Measurements from ENCODE around the gene EFCC1.

Gene EFCC1

DNA sequence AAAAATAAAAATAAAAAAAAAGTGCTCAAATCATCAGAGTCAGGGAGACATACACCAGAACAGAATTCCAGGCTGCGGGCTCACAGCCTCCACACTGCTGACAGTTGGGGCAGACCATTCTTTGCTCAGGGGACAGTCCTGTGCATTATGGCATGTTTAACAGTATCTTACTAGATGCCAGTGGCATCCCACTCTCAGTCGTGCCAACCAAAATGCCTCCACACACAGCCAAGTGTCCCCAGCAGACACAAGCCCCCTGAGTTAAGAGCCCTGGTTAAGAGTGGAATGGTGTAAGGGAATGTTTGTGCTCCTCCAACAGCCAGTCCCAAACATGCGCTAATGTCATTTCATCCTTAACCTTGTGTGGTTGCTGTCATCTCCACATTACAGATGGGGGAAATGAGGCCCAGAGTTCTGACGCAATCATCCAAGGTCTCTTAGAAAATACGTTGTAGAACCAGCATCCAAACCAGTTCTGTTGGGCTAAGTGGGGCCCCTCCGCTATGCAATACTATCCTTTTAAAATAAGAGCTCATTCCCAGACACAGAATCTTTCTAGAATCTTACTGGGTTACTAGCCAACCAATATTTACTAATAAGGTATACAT, 33.3 kb upstream of the EFCC1 start:
- no CpG with 5 or more reads among the region's 6 CpGs for WGBS (ENCODE audit: extremely low coverage, insufficient coverage, insufficient read length)
- no peaks in the 10 kb centered on the region for H3K79me1 ChIP-seq (ENCODE audit: low read length)
- no peak overlapping the region for H4K12ac ChIP-seq (ENCODE audit: low read depth, low read length)
- H3K27me3 ChIP-seq (ENCODE audit: insufficient read depth, low read length) = no peaks in the 10 kb centered on the region
- no peak overlapping the region for H2BK5ac ChIP-seq (ENCODE audit: low read depth, low read length, poor library complexity)
- no peak overlapping the region for H3K23ac ChIP-seq (ENCODE audit: low read length)
- no peak overlapping the region for H4K91ac ChIP-seq (ENCODE audit: low read depth, low read length)
- H2AK5ac ChIP-seq (ENCODE audit: low read length) = no peak overlapping the region
- no peak overlapping the region for H2BK12ac ChIP-seq (ENCODE audit: low read length)
- no peaks in the 10 kb centered on the region for H3K9me3 ChIP-seq (ENCODE audit: insufficient read depth, low read depth, low read length)
- H4K8ac ChIP-seq (ENCODE audit: low read depth, low read length) = no peak overlapping the region
- H2BK120ac ChIP-seq (ENCODE audit: insufficient read depth, low read length, poor library complexity) = no peak overlapping the region
- no peak overlapping the region for H3K9ac ChIP-seq (ENCODE audit: low read length)
- H3K79me2 ChIP-seq (ENCODE audit: control insufficient read depth, insufficient read depth, low read length, poor library complexity) = no peaks in the 10 kb centered on the region
- no peak overlapping the region for H3K14ac ChIP-seq (ENCODE audit: low read length)
- H3K4me2 ChIP-seq (ENCODE audit: low read length) = no peak overlapping the region
- no peak overlapping the region for H3K4me3 ChIP-seq (ENCODE audit: low read depth, low read length)
- no peak overlapping the region for H3K4ac ChIP-seq (ENCODE audit: low read depth, low read length)
- DNase-seq = no peak
- H3K27ac ChIP-seq (ENCODE audit: low read depth, low read length) = no peak overlapping the region
- no peak overlapping the region for H3K18ac ChIP-seq (ENCODE audit: low read length)
- peaks cover 2 to 7% of the 10 kb centered on the region in 2 experiments for H3K4me1 ChIP-seq (ENCODE audit: control insufficient read depth in 1 of 2, insufficient read depth in 2 of 2, low read length in 2 of 2)
- H3K36me3 ChIP-seq (ENCODE audit: control insufficient read depth in 1 of 2, insufficient read depth in 2 of 2, low read length in 2 of 2) = no peaks in the 10 kb centered on the region
- H2AFZ ChIP-seq (ENCODE audit: insufficient read depth, low read length, poor library complexity) = no peak overlapping the region

DNA sequence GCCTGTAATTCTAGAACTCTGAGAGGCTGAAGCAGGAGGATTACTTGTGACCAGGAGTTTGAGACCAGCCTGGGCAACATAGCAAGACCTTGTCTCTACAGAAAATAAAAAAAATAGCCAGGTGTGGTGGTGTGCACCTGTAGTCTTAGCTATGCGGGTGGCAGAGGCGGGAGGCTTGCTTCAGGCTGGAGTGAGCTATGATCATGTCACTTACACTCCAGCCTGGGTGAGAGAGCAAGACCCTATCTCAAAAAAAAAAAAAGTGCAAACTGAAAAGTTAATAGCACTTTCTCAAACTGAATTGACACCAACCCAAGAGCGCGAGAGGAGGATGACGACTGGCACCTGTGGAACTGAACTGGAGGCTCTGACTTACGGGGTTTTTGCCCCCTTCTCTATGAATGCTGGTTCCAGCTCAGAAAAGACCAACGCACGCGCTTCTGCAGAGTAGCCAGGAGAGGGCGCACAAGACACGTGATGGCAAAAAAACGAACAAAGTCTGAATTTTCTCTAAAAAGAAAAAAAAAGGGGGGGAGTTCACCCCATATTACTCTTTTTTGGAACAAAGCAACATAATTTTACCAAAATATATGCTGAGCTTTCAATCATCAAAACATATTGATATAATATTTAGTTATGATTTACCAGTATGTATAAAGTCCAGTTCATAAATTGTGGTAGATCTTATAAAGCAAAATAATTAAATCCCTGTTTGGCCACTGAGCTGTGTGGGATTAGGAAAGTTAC, 30.9 kb upstream of the EFCC1 start:
- H3K9me3 ChIP-seq (ENCODE audit: insufficient read depth, low read depth, low read length) = no peaks in the 10 kb centered on the region
- no peak overlapping the region for H2AFZ ChIP-seq (ENCODE audit: insufficient read depth, low read length, poor library complexity)
- H3K14ac ChIP-seq (ENCODE audit: low read length) = no peak overlapping the region
- H3K23ac ChIP-seq (ENCODE audit: low read length) = no peak overlapping the region
- H2BK120ac ChIP-seq (ENCODE audit: insufficient read depth, low read length, poor library complexity) = no peak overlapping the region
- H3K9ac ChIP-seq (ENCODE audit: low read length) = no peak overlapping the region
- no peaks in the 10 kb centered on the region for H3K79me1 ChIP-seq (ENCODE audit: low read length)
- H3K27me3 ChIP-seq (ENCODE audit: insufficient read depth, low read length) = no peaks in the 10 kb centered on the region
- no peaks in the 10 kb centered on the region for H3K36me3 ChIP-seq (ENCODE audit: control insufficient read depth in 1 of 2, insufficient read depth in 2 of 2, low read length in 2 of 2)
- no peak overlapping the region for H2BK12ac ChIP-seq (ENCODE audit: low read length)
- no peaks in the 10 kb centered on the region for H3K79me2 ChIP-seq (ENCODE audit: control insufficient read depth, insufficient read depth, low read length, poor library complexity)
- H2AK5ac ChIP-seq (ENCODE audit: low read length) = no peak overlapping the region
- WGBS (ENCODE audit: extremely low coverage, insufficient coverage, insufficient read length) = no CpG with 5 or more reads among the region's 12 CpGs
- no peak overlapping the region for H3K4ac ChIP-seq (ENCODE audit: low read depth, low read length)
- no peak overlapping the region for H3K4me3 ChIP-seq (ENCODE audit: low read depth, low read length)
- H4K91ac ChIP-seq (ENCODE audit: low read depth, low read length) = no peak overlapping the region
- no peak overlapping the region for H4K8ac ChIP-seq (ENCODE audit: low read depth, low read length)
- H3K18ac ChIP-seq (ENCODE audit: low read length) = no peak overlapping the region
- peak; percentile 24 to 72 for DNase-seq
- peaks cover 2 to 7% of the 10 kb centered on the region in 2 experiments for H3K4me1 ChIP-seq (ENCODE audit: control insufficient read depth in 1 of 2, insufficient read depth in 2 of 2, low read length in 2 of 2)
- H3K4me2 ChIP-seq (ENCODE audit: low read length) = no peak overlapping the region
- H3K27ac ChIP-seq (ENCODE audit: low read depth, low read length) = no peak overlapping the region
- H4K12ac ChIP-seq (ENCODE audit: low read depth, low read length) = no peak overlapping the region
- H2BK5ac ChIP-seq (ENCODE audit: low read depth, low read length, poor library complexity) = no peak overlapping the region

DNA sequence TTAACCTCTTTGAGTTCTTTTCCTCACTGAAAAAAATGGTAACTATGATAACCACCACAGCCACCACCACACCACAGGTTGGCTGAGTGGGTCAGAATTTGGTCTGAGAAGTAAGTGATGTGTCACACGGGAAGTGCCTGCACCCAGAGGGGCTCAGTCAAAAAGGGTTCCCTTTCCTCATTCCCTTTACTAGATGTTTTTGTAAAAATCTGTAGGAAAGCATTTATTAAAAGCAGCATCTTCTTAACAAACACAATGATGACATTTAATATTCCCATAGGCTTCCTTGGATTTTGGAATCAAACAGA, 30.4 kb upstream of the EFCC1 start:
- Histone ChIP-seq H3K9me3 (ENCODE audit: insufficient read depth, low read depth, low read length) (no peaks in the 10 kb centered on the region), H3K4ac (ENCODE audit: low read depth, low read length) (no peak overlapping the region), H3K23ac (ENCODE audit: low read length) (no peak overlapping the region), H3K27me3 (ENCODE audit: insufficient read depth, low read length) (no peaks in the 10 kb centered on the region), H3K27ac (ENCODE audit: low read depth, low read length) (no peak overlapping the region), H3K4me3 (ENCODE audit: low read depth, low read length) (no peak overlapping the region), H2BK12ac (ENCODE audit: low read length) (no peak overlapping the region), H2AK5ac (ENCODE audit: low read length) (no peak overlapping the region), H3K36me3 (ENCODE audit: control insufficient read depth in 1 of 2, insufficient read depth in 2 of 2, low read length in 2 of 2) (no peaks in the 10 kb centered on the region), H2AFZ (ENCODE audit: insufficient read depth, low read length, poor library complexity) (no peak overlapping the region), H3K9ac (ENCODE audit: low read length) (no peak overlapping the region), H4K12ac (ENCODE audit: low read depth, low read length) (no peak overlapping the region), H3K4me1 (ENCODE audit: control insufficient read depth in 1 of 2, insufficient read depth in 2 of 2, low read length in 2 of 2) (peaks cover 2 to 7% of the 10 kb centered on the region in 2 experiments), H3K14ac (ENCODE audit: low read length) (no peak overlapping the region), H3K18ac (ENCODE audit: low read length) (no peak overlapping the region), H3K79me1 (ENCODE audit: low read length) (no peaks in the 10 kb centered on the region), H3K79me2 (ENCODE audit: control insufficient read depth, insufficient read depth, low read length, poor library complexity) (no peaks in the 10 kb centered on the region), H2BK120ac (ENCODE audit: insufficient read depth, low read length, poor library complexity) (no peak overlapping the region), H4K91ac (ENCODE audit: low read depth, low read length) (no peak overlapping the region), H3K4me2 (ENCODE audit: low read length) (no peak overlapping the region), H4K8ac (ENCODE audit: low read depth, low read length) (no peak overlapping the region), H2BK5ac (ENCODE audit: low read depth, low read length, poor library complexity) (no peak overlapping the region)
- DNase-seq = no peak
- no CpG with 5 or more reads among the region's 1 CpG for WGBS (ENCODE audit: extremely low coverage, insufficient coverage, insufficient read length)

DNA sequence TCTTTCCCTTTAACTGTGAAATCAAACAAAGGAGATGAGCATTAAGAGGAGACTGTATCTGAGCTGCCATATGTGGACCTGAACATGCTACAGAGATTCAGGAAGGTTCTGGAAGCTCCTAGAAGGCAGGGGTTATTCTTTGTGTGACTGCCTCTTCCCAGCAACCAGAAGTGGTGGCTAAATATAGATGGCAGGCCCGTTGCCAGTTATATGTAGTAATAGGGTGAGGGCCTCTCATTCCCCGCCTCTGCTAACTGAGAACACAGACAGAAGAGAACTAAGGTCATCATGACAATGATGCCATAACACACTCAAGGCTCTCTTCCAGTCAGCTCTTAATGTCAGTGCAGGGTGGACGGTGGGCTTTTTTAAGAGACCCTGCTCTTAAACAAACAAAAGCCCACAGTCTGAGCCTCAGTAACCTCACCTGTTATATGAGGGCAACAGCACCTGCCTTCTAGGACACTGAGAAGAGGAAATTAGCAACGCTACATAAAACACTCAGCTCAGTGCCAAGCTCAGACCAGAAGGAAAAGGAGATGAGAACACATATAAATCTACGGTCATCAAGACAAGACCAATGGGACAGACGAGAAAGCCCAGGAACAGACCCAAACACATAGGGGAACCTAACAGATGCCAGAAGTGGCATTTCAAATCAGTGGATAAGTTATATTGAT, 29.5 kb upstream of the EFCC1 start:
- no peaks in the 10 kb centered on the region for H3K79me2 ChIP-seq (ENCODE audit: control insufficient read depth, insufficient read depth, low read length, poor library complexity)
- no peak overlapping the region for H3K4ac ChIP-seq (ENCODE audit: low read depth, low read length)
- H3K9ac ChIP-seq (ENCODE audit: low read length) = no peak overlapping the region
- H4K8ac ChIP-seq (ENCODE audit: low read depth, low read length) = no peak overlapping the region
- no CpG with 5 or more reads among the region's 6 CpGs for WGBS (ENCODE audit: extremely low coverage, insufficient coverage, insufficient read length)
- no peak overlapping the region for H2BK120ac ChIP-seq (ENCODE audit: insufficient read depth, low read length, poor library complexity)
- no peak overlapping the region for H4K12ac ChIP-seq (ENCODE audit: low read depth, low read length)
- no peak overlapping the region for H3K23ac ChIP-seq (ENCODE audit: low read length)
- H3K9me3 ChIP-seq (ENCODE audit: insufficient read depth, low read depth, low read length) = no peaks in the 10 kb centered on the region
- no peaks in the 10 kb centered on the region for H3K79me1 ChIP-seq (ENCODE audit: low read length)
- H3K14ac ChIP-seq (ENCODE audit: low read length) = no peak overlapping the region
- H2BK12ac ChIP-seq (ENCODE audit: low read length) = no peak overlapping the region
- H2AFZ ChIP-seq (ENCODE audit: insufficient read depth, low read length, poor library complexity) = no peak overlapping the region
- no peak overlapping the region for H2AK5ac ChIP-seq (ENCODE audit: low read length)
- no peak overlapping the region for H3K4me2 ChIP-seq (ENCODE audit: low read length)
- H4K91ac ChIP-seq (ENCODE audit: low read depth, low read length) = no peak overlapping the region
- no peaks in the 10 kb centered on the region for H3K27me3 ChIP-seq (ENCODE audit: insufficient read depth, low read length)
- no peaks in the 10 kb centered on the region for H3K36me3 ChIP-seq (ENCODE audit: control insufficient read depth in 1 of 2, insufficient read depth in 2 of 2, low read length in 2 of 2)
- no peak overlapping the region for H3K27ac ChIP-seq (ENCODE audit: low read depth, low read length)
- no peak overlapping the region for H3K18ac ChIP-seq (ENCODE audit: low read length)
- DNase-seq = no peak
- H3K4me1 ChIP-seq (ENCODE audit: control insufficient read depth in 1 of 2, insufficient read depth in 2 of 2, low read length in 2 of 2) = peaks cover 2 to 7% of the 10 kb centered on the region in 2 experiments
- H2BK5ac ChIP-seq (ENCODE audit: low read depth, low read length, poor library complexity) = no peak overlapping the region
- H3K4me3 ChIP-seq (ENCODE audit: low read depth, low read length) = no peak overlapping the region

Data from trophoblast cell (in vitro differentiated cells and primary cell).